ELR (cell line): ENCODE results near the gene DDX10.
"Not testable (repeated sequence)": the region's sequence is repeated elsewhere in the genome, so short reads cannot be mapped to it uniquely, and the experiment has no call there.

Experiments used
- DNase-seq: peaks from one replicate; pipeline ENCODE4 v3.0.0-alpha.2; 2015; ENCODE audit warnings: low read depth

Gene DDX10

DNA sequence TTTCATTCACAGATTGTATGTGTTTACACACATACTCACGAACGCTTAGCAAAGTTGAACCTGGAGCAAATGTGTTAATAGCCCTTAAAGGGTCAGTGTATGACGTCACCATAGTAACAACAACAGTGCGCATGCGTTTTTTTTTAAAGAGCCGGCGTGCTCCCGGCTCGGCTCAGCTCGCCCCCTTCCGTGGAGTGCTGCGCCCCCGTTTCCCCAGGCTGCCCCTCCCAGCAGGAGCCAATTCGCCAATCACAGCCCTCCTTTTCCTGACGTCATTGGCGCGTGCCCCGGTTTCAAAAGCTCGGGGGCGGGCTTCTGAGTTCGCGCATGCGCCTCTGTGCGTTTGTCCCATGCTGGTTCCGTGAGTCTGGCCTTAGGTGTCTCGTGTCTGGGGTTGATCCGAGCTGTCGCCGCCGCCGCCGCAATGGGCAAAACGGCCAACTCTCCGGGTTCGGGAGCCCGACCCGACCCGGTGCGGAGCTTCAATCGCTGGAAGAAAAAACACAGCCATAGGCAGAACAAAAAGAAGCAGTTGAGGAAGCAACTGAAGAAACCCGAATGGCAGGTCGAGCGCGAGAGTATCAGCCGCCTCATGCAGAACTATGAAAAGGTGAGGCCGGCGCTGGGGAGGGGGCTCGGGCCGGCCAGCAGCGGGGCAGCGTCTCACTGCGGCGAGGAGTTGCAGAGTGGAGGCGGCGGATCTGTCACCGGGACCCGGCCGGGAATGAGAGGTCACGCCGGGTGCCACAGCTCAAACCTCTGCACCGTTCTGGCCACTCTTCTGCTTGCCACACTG, at the start of gene DDX10:
Gene DDX10 (plus strand): TSS at position 340 of the 796 bp plus-strand sequence. CDS start 85 bp downstream, at position 425.
- DNase-seq = peak; percentile 98

- DNase-seq = peak; percentile 98
These were observed 48.3 kb upstream of the DDX10 start for GRCh38 chr11:108616549-108616948.

- DNase-seq = no peak
These were observed 47.8 kb upstream of the DDX10 start for GRCh38 chr11:108617055-108617454.

DNA sequence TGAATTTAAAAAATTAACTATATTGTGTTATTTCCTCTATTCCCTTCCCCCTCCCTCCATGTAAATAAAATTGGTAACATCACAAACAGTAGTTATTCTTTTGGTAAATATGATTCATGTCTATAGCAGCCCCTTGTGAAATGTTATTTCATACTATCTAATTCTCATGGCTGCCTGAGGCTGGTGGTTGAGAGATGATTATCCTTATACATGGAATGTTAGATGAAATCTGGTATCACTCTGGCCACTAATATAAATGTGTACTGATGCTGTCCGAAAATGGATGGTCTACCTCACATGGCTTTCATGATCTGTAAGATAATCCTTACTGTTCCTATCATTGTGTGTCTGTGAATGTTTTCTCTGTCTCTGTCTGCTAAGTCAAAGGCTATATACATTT, 46.3 kb upstream of the DDX10 start:
- DNase-seq = peak; percentile 62

DNA sequence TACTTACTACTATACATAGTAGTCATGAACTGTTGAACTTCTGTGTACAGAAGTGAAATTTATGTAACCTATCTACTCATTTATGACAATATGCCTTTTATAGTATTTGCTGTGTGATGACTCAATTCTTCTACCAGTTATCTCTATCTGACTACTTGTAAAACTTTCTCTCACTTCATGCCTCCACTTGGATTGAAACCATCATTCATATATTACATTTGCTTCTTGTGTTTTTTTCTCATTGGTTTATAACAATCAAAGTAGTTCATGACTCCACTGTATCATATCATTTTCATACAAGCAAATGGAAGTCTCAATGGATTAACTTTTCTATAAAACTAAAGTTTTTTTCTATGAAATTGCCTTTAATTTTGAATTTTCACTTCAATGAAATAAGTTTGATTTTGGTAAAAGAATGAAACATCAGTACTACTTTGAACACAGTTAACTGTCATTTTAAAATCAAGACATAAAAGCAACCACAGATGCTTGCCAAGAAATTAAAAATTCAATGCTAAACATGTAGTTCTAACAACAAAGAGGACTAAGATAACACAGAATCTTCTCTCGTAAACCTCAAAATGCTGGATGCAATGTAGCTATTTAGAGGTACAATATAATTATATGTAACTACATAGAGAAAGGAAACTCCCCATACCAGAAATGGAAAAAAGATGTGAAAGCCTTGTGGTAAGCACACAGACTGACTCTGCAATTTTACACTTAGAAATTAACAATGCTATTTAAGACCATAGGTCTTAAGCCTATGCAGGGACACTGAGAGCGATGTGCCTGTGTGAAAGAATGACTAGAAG, 43.7 kb upstream of the DDX10 start:
- peak; percentile 72 for DNase-seq

GRCh38 chr11:108622341-108622740, 42.5 kb upstream of the DDX10 start:
- no peak for DNase-seq

DNA sequence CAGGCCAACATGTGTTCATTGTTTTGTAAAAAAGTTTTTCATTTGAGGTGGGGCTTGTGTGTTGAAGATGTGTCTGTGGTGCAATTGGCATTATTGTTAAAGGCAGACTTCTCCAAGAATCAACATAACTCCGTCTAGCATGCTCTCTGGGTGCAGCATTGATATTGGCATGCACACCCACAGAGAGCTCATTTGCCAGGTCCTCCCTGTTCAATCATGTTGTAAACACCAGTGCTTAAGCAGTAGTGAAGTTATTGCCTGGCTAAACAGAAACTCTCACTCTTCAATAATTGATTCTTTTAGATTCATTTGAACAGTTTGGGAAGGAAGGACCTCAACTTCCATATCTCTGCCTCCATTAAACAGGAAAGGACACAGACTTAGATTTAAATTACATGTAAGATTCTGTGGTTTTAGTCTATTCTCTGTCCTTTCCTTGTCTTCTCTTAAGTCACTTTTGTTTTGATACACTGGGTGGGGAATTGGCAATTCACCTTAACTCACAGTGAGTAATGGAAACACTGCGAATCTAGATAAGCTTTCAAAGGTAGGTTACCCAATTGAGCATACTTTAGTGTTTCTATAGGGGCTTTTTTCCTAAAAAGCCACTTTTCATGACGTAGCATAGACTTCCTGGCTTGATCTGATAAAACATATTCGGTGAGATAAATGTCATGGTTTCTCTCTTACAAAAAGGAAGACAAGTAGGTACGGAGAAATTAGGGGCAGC, 40.5 kb upstream of the DDX10 start:
- no peak for DNase-seq

DNA sequence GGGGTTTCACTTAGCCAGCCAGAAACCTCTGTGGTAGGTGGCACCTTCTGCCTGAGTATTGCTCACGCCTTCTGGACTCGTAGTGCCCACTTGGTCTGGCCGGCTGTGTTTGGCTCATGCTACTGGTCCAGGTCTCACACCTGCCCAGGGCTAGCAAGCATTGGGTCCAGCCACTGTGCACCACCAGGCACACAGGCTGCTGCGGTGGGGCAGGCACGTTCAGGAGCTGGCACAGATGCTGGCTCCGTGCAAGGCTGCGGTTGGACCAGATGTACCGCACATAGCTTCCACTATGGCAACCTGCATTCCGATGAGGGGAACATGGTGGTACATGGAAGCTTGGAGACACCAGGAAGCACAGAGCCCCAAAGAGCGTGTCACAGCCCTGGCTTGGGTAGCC, 36.5 kb upstream of the DDX10 start:
- DNase-seq = no peak

DNA sequence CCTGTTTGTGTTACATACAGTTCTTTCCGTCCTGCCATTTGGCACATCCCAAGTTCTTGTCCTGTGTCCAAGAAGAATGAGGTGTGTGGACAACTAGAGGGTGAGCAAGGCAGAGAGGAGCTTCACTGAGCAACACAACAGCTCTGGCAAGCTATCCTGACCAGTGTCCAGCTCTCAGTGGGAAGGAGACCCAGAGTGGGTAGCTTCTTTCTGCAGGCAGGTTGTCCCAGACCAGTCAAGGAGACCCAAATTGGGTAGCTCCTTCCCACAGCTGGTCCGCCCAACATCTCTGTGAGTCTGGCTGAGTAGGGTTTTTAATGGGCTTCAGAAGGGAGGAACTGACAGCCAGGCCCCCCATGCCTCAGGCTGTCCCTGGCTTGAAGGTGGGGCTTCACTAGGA, 36.1 kb upstream of the DDX10 start:
- DNase-seq = no peak

DNA sequence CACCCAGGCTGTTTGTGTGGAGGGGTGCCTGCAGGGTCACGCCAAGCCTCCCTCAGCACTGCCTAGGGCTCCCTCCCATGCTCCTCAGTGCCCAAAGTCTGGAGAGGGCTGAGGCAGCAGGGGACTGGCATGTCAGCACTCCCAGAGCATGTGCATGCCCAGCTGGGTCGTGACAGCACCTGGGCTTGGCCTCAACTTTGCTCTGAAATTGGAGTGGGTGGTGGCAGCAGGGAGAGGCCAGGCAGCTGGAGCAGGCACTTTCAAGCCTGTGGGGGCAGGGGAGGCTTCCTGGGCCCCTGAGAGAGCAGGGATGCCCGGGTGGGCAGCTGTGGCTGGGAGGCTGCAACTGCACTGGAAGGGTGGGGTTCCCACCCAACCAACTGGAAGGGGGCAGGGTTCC, 35.6 kb upstream of the DDX10 start:
- DNase-seq = no peak

- DNase-seq = peak; percentile 7
These were observed 32.7 kb upstream of the DDX10 start for GRCh38 chr11:108632041-108632704.

GRCh38 chr11:108635106-108635505, 29.8 kb upstream of the DDX10 start:
- no peak for DNase-seq

DNA sequence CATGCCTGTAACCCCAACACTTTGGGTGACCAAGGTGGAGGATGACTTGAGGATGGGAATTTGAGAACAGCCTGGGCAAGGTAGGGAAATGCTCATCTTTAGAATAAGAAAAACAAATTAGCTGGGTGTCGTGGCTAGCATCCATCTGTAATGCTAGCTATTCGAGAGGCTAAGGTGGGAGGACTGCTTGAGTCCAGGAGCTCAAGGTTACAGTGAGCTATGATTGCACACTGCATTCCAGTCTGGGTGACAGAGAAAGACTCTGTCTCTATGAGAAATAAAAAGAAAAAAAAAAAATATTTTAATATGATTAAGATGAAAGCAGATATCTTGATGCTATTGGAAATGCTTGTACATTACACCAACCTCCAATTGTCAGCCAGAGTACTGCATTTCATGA, 28.6 kb upstream of the DDX10 start:
- DNase-seq = no peak

GRCh38 chr11:108639146-108639545, 25.7 kb upstream of the DDX10 start:
- no peak for DNase-seq

DNA sequence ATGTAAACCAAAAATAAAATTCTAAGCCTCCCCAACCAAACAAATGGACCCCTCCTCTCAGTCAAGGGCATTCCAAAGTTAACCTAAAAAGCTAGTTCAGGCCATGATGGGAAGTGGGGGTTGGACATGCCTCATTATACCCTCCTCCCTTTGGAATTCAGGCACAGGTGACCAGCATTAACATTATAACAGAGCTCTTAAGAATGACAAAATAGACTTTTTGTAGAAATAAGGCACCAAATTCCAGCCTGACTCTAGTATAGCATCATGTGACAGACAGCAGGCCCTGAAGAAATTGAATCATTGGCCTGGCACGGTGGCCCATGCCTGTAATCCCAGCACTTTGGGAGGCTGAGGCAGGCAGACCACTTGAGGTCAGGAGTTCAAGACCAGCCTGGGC, 23.1 kb upstream of the DDX10 start:
- not testable (repeated sequence) for DNase-seq

- DNase-seq = no peak
These were observed 20.9 kb upstream of the DDX10 start for GRCh38 chr11:108643974-108644373.

DNA sequence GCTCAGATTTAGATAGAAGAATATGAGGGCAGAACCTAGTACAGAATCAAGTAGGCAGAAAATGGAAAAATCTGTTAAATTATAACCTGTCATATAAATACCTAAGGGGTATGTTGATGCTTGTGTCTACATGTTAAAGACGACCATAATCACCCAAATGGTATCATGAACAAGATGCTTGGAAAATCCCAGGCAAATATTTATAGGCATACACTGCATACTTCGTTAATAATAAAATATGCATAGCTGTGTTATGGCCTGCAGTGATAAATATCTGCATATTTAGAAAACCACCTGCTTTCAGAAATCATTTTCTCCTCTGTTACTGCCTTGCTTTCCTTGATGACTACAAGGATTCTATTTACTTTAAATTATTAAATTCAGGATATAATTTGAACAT, 18.9 kb upstream of the DDX10 start:
- no peak for DNase-seq

DNA sequence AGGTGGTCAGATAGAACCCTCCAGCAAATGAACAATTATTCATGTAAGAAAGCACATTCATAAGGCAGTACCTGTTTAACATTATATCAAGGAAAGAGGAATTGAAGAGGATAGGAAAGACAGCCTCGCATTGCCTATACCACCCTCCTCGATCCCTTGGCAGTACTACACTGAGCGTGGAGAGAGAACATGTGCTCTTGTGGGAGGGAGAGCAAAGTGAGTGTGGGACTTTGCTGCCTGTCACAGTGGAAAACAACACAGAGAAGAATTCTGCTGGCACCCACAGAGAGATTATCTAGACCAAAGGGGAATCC, 17.5 kb upstream of the DDX10 start:
- DNase-seq = no peak

DNA sequence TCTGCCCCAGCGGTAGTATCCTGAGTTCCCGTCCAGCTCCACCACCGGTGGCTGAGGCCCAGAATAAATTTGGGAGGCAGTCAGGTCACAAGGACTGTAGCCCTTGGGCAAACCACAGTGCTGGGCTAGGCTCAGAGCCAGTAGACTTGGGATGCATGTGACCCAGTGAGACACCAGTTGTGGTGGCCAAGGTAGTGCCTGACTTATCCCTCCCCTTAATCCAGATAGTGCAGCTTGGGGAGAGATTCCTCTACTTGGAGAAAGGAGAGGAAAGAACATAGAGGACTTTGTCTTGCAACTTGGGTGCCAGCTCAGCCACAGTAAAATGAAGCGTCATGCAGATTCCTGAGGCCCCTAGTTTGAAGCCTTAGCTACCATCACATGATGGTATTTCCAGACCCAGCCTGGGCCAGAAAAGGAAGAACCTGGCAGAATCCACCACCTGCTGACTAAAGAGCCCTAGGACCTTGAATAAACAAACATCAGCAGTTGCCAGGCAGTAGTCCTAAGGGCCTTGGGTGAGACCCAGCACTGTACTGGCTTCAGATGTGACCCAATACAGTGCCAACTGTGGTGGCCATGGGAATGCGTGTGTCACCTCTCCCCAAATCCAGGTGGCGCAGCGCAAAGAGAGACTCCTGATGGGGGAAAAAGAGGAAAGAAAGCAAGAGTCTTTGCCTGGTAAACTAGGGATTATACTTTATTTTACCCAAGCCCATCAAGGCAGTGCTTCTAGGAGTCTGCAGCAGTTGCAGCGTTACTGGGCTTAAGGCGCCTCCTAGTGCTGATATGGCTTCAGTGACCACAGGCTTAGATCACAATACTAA, 17.0 kb upstream of the DDX10 start:
- peak; percentile 80 for DNase-seq

GRCh38 chr11:108648528-108648885, 16.4 kb upstream of the DDX10 start:
- DNase-seq = no peak

DNA sequence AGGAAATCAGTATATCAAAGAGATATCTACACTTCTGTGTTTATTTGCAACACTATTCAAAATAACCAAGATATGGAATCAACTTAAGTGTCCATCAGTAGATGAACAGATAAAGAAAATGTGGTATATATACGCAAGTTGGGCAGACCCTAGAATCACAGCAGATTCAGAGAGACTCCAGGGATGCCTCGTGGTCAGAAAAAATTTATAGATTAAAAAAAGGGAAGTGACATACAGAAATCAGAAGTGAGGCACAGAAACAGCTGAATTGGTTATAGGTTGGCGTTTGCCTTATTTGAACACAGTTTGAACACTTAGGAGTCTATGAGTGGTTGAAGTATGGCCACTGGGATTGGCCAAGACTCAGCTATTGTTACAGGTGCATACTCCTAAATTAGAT, 10.8 kb upstream of the DDX10 start:
- not testable (repeated sequence) for DNase-seq
